ENCODE results near the gene CARS1.

GRCh38 chr11:3101921-3102640 is 44.9 kb upstream of the CARS1 start:
- TF ChIP-seq ZNF384 (IDR thresholded peaks at IDR 0.05; ENCODE audit: borderline replicate concordance, low read depth, low read length) (no peak), POLR2A (IDR thresholded peaks at IDR 0.05; ENCODE audit: low read depth, low read length) (no peak), ELK1 (IDR thresholded peaks at IDR 0.05; ENCODE audit: low read depth, low read length) (no peak), GABPA (IDR thresholded peaks at IDR 0.05; ENCODE audit: low read depth) (no peak), EZH2 (IDR thresholded peaks at IDR 0.05; ENCODE audit: borderline replicate concordance, control insufficient read depth, low read depth, low read length) (no peak), CTCF (IDR thresholded peaks at IDR 0.05 in 2 of 3, conservative IDR thresholded peaks at IDR 0.05 in 1 of 3; ENCODE audit: control insufficient read depth in 2 of 3, extremely low read depth in 1 of 3, insufficient read depth in 1 of 3, low read depth in 3 of 3, low read length in 3 of 3) (no peak), TAF1 (IDR thresholded peaks at IDR 0.05; ENCODE audit: borderline replicate concordance, low read depth, low read length) (no peak), POLR2AphosphoS5 (IDR thresholded peaks at IDR 0.05; ENCODE audit: low read length) (no peak), MLLT1 (IDR thresholded peaks at IDR 0.05) (no peak)
- TF ChIP-seq, protein P1, sequence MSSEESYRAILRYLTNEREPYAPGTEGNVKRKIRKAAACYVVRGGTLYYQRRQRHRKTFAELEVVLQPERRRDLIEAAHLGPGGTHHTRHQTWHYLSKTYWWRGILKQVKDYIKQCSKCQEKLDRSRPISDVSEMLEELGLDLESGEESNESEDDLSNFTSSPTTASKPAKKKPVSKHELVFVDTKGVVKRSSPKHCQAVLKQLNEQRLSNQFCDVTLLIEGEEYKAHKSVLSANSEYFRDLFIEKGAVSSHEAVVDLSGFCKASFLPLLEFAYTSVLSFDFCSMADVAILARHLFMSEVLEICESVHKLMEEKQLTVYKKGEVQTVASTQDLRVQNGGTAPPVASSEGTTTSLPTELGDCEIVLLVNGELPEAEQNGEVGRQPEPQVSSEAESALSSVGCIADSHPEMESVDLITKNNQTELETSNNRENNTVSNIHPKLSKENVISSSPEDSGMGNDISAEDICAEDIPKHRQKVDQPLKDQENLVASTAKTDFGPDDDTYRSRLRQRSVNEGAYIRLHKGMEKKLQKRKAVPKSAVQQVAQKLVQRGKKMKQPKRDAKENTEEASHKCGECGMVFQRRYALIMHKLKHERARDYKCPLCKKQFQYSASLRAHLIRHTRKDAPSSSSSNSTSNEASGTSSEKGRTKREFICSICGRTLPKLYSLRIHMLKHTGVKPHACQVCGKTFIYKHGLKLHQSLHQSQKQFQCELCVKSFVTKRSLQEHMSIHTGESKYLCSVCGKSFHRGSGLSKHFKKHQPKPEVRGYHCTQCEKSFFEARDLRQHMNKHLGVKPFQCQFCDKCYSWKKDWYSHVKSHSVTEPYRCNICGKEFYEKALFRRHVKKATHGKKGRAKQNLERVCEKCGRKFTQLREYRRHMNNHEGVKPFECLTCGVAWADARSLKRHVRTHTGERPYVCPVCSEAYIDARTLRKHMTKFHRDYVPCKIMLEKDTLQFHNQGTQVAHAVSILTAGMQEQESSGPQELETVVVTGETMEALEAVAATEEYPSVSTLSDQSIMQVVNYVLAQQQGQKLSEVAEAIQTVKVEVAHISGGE (CRISPR knock-in tag; IDR thresholded peaks at IDR 0.05), result no peak
- TF ChIP-seq, protein P2, sequence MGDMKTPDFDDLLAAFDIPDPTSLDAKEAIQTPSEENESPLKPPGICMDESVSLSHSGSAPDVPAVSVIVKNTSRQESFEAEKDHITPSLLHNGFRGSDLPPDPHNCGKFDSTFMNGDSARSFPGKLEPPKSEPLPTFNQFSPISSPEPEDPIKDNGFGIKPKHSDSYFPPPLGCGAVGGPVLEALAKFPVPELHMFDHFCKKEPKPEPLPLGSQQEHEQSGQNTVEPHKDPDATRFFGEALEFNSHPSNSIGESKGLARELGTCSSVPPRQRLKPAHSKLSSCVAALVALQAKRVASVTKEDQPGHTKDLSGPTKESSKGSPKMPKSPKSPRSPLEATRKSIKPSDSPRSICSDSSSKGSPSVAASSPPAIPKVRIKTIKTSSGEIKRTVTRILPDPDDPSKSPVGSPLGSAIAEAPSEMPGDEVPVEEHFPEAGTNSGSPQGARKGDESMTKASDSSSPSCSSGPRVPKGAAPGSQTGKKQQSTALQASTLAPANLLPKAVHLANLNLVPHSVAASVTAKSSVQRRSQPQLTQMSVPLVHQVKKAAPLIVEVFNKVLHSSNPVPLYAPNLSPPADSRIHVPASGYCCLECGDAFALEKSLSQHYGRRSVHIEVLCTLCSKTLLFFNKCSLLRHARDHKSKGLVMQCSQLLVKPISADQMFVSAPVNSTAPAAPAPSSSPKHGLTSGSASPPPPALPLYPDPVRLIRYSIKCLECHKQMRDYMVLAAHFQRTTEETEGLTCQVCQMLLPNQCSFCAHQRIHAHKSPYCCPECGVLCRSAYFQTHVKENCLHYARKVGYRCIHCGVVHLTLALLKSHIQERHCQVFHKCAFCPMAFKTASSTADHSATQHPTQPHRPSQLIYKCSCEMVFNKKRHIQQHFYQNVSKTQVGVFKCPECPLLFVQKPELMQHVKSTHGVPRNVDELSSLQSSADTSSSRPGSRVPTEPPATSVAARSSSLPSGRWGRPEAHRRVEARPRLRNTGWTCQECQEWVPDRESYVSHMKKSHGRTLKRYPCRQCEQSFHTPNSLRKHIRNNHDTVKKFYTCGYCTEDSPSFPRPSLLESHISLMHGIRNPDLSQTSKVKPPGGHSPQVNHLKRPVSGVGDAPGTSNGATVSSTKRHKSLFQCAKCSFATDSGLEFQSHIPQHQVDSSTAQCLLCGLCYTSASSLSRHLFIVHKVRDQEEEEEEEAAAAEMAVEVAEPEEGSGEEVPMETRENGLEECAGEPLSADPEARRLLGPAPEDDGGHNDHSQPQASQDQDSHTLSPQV (IDR thresholded peaks at IDR 0.05), result no peak

All from GM12878 (cell line).